Fibroblast of pulmonary artery (primary cell): ENCODE results near the gene VCX2.

Source experiments
- DNase-seq: peaks from one replicate; pipeline ENCODE4 v3.0.0-alpha.2; 2010; ENCODE audit warnings: low read depth
- H3K4me3 ChIP-seq: replicated peaks from 2 replicates; pipeline ENCODE4 v1.5.1; 2011; ENCODE audit warnings: low read depth, mild to moderate bottlenecking, control low read depth, low read length, moderate library complexity
- CTCF ChIP-seq: IDR thresholded peaks from 2 replicates; pipeline ENCODE4 v1.5.1; 2011; ENCODE audit warnings: mild to moderate bottlenecking, control low read depth, low read length, inconsistent platforms; ENCODE audit errors: missing control alignments

Gene VCX2

DNA sequence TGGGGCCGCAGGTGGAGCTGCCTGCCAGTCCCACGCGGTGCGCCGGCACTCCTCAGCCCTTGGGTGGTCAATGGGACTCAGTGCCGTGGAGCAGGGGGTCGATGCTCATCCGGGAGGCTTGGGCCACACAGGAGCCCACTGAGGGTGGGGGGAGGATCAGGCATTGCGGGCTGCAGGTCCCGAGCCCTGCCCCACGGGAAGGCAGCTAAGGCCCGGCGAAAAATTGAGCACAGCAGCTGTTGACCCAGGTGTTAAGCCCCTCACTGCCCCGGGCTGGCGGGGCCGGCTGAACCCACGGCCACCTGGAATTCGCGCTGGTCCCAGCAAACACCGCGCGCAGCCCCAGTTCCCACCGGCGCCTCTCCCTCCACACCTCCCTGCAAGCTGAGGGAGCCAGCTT is 26.1 kb downstream of the VCX2 start:
- no peak overlapping the region for H3K4me3 ChIP-seq
- no peak for DNase-seq
- TF ChIP-seq CTCF = no peak

DNA sequence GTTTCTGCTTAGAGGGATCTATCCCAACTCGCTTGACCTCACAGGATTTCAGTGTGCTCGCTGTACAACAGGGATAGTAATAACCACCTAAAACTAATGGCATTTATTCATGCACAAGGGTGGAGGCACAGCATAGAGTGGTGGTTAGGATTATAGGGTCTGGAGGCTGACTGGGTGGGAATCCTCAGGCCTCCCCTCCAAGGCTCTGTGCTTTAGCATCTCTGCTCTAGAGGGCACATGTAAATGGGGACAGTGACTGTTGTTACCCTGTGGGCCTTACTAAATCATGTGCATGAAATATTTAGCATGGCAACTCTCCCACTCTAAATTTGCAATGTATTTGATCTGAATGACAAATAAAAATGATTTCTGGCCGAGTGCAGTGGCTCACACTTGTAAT is 29.2 kb downstream of the VCX2 start:
- no peak overlapping the region for H3K4me3 ChIP-seq
- no peak for DNase-seq
- TF ChIP-seq CTCF = no peak

DNA sequence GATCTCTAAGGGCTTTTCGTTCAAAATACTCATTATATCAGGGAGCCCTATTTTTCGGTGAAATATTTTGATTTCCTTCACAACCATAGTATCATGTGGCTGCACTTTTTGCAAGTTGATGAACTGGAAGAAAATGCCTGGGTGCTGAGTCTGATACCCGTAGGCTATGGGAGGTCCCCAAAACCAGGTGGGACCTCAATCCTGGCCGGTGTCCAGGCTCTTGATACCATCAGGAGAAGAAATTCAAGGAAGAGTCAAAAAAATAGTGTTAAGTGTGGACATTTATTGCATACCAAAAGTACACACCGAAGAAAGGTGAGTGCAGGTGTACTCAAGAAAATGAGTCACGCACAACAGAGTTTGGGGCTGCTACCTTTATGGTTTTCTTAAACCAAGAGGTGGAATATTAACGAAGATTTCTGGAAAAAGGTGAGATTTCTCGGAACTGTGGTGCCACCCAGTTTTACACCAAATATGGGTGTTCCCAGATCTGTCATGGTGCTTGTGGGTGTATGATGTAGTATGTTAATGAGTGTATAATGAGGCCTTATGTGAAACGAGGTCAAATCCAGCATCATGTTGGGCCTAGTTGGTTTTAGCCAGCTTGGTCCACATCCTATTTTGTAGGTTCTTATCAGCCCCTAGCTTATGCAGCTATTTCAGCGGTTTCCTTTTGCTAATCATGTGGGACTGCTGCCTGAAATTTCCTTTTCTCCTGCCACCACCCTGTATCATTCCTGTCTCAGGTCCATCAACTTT is 29.9 kb downstream of the VCX2 start:
- no peak for DNase-seq
- no peak for TF ChIP-seq CTCF
- H3K4me3 ChIP-seq = no peak overlapping the region

GRCh38 chrX:8139716-8140115 is 31.4 kb downstream of the VCX2 start:
- peak; percentile 31 for DNase-seq
- TF ChIP-seq CTCF = no peak
- no peak overlapping the region for H3K4me3 ChIP-seq

- no peak for TF ChIP-seq CTCF
- DNase-seq = no peak
These were observed 32.8 kb downstream of the VCX2 start for GRCh38 chrX:8138252-8138651.

GRCh38 chrX:8126648-8127047 is 44.4 kb downstream of the VCX2 start:
- no peak overlapping the region for H3K4me3 ChIP-seq
- DNase-seq = no peak
- TF ChIP-seq CTCF = no peak

More at GRCh38 chrX:8138252-8138651, 32.8 kb downstream of the VCX2 start:
- H3K4me3 ChIP-seq = no peak overlapping the region

DNA sequence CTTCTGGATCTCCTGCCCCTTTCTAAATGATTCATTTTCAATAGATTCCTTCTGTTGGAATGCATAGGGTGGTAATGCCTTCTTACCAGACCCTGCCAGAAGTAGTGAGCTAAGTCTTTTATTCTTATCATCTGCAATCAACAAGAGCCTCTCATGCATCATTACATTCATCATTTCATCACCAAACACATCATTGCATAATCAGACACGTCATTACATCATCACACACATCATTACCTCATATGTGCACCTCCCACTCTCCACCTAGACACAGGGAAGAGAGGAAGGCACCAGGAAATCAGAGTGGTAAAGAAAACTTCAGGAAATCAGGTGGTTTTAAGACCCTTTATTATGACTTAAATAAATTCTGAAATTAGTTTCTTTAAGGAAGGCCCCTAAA is 45.0 kb downstream of the VCX2 start:
- DNase-seq = peak; percentile 1
- no peak overlapping the region for H3K4me3 ChIP-seq
- TF ChIP-seq CTCF = no peak
